Astrocyte of the spinal cord (primary cell): ENCODE results near the gene DTNB.

ENCODE experiments used
- DNase-seq: peaks from one replicate; pipeline ENCODE4 v3.0.0; 2011; ENCODE audit warnings: low read depth, low spot score
- H3K4me3 ChIP-seq: 2 replicates; pipeline ENCODE4 v1.5.1; 2011; ENCODE audit warnings: low read depth, mild to moderate bottlenecking, low read length, moderate library complexity
- in situ Hi-C: cut with HindIII; loops from 2 replicates; pipeline ENCODE4 v1.10.0; 2017; ENCODE audit warnings: low sequenced_read_pairs
- TF ChIP-seq, protein P1 (sequence below): IDR thresholded peaks from 2 replicates; pipeline ENCODE4 v1.5.1; 2012; ENCODE audit warnings: low read depth, mild to moderate bottlenecking, low read length, inconsistent platforms

The DTNB gene

DNA sequence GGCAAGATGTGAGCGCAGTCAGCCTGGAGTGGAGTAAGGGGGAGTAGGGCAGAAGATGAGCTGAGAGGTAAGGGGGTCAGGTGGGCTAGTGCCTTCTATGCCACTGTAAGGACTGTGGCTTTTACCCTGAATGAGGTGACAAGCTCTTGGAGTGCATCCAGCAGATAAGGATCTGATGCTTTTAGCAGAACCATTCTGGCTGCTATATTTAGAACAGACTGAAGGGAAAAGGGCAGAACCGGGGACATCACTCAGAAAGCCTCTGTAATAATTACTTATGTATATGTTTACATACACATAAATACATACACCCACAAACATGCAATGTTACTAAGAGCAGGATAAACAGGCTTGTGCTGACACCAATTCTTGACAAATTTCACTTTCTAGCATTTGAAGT is 124.8 kb downstream of the DTNB start:
- H3K4me3 ChIP-seq: no peak overlapping the region
- TF ChIP-seq, protein P1, sequence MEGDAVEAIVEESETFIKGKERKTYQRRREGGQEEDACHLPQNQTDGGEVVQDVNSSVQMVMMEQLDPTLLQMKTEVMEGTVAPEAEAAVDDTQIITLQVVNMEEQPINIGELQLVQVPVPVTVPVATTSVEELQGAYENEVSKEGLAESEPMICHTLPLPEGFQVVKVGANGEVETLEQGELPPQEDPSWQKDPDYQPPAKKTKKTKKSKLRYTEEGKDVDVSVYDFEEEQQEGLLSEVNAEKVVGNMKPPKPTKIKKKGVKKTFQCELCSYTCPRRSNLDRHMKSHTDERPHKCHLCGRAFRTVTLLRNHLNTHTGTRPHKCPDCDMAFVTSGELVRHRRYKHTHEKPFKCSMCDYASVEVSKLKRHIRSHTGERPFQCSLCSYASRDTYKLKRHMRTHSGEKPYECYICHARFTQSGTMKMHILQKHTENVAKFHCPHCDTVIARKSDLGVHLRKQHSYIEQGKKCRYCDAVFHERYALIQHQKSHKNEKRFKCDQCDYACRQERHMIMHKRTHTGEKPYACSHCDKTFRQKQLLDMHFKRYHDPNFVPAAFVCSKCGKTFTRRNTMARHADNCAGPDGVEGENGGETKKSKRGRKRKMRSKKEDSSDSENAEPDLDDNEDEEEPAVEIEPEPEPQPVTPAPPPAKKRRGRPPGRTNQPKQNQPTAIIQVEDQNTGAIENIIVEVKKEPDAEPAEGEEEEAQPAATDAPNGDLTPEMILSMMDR: no peak
- in situ Hi-C loops: no loop called here
- DNase-seq: no peak

- in situ Hi-C loops: no loop called here
- no peak for DNase-seq
- TF ChIP-seq, protein P1: no peak
- H3K4me3 ChIP-seq: no peak overlapping the region
Observed at GRCh38 chr2:25546852-25547251, 126.5 kb downstream of the DTNB start.

- H3K4me3 ChIP-seq: no peak overlapping the region
- DNase-seq: no peak
- in situ Hi-C loops: no loop called here
- TF ChIP-seq, protein P1: no peak
Observed at GRCh38 chr2:25545899-25546298, 127.5 kb downstream of the DTNB start.

DNA sequence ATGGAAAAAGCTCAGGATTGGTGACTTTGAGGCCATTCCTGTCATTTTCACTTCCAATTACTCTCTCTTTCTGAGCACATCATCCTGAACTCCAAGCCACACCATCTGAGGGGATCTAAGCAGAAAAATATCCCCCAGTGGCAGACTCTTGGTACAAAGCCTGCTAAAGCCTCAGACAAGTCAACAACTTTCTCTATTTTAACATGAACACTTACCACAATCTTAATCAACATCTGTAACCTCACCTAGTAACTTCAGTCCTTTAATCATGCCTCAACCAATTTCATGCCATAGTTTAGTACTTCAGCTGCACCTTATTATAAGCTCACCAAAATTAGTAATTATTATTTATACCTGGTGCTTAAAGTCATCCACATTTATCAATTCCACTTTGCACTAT is 128.9 kb downstream of the DTNB start:
- no peak for DNase-seq
- TF ChIP-seq, protein P1: no peak
- no peak overlapping the region for H3K4me3 ChIP-seq
- in situ Hi-C loops: no loop called here

DNA sequence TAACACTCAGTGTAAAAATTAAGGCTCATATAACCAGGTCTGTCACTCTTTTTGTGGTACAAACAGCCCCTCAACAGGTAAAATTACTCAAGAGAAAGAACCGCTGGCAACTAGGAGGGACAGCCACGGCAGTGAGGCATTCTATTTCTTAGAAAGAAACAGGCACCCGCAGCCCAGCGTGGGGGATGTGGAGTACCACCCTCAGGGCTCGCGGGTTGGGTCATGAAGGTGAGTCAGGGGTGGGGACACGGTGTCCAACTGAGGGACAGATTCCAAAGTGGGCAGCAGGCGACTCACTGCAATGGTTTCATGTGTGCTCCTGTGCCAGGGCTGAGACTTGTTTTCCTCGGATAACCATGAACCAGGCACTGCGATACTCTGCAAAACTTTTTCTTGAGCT is 129.4 kb downstream of the DTNB start:
- no peak overlapping the region for H3K4me3 ChIP-seq
- in situ Hi-C loops: no loop called here
- TF ChIP-seq, protein P1: no peak
- DNase-seq: no peak

DNA sequence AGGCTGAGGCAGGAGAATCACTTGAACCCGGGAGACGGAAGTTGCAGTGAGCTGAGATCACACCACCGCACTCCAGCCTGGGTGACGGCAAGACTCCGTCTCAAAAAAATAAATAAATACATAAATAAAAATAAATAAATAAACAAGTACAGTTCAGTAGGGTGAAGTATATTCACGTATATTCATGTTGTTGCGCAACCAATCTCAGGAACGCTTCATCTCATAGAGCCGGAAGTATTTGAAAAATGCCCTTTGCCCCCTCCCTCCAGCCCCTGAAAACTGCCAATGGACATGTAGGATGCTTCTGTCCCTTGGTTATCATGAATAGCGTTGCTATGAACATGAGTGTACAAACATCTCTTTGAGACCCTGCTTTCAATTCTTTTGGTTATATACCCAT is 132.0 kb downstream of the DTNB start:
- TF ChIP-seq, protein P1: no peak
- in situ Hi-C loops: no loop called here
- no peak overlapping the region for H3K4me3 ChIP-seq

DNA sequence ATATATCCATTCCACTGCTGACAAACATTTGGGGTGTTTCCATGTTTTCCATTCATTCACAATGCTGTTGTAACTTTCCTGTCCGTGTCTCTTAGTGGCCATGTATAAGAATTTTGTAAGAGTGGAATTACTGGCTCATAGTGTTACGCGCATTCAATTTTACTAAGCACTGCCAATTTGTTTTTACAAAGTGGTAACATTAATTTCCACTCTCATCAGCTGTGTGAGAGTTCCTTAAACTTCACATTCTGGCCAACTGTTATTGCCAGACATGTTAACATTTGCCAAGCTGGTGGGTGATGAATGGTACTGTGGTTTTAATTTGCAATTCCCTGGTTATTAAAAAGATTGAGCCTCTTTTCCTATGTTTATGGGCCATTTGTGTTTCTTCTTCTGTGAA is 134.2 kb downstream of the DTNB start:
- in situ Hi-C loops: no loop called here
- DNase-seq: peak; percentile 43
- TF ChIP-seq, protein P1: no peak
- no peak overlapping the region for H3K4me3 ChIP-seq

More for the DNA sequence above, 132.0 kb downstream of the DTNB start:
- DNase-seq: no peak
